ENCODE data around the gene PDE2A.

The PDE2A gene

GRCh38 chr11:72586321-72587090, 87.7 kb downstream of the PDE2A start:
- no peak for DNase-seq

DNA sequence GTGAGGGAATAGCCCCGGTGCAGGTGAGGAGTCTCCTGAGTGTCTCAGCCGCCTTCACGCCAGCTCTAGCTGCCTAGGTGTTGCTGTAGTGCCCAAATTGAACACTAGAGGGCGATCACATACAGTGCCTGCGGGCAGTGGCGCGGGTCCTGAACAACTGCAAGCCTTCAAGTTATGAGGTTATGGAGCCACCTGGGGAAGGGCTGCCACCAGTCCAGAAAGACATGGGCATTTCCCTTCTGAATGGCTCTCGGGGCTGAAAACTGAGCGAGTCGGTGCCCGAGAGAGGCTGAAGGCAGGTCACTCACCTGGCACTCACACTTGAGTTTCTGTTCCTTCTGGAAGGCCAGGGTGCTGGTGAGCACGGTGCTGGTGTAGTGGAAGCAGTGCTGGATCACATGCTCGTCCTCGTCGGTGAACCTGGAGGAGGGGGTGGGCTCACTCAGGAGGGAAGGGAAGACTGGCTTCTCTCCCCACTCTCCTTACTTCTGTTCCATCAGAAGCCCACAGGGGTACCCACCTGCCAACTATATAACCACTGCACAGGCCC, 88.4 kb downstream of the PDE2A start:
- DNase-seq, result peak; percentile 47

GRCh38 chr11:72584939-72585597, 89.2 kb downstream of the PDE2A start:
- DNase-seq, result no peak

- no peak for DNase-seq
Observed at GRCh38 chr11:72584293-72584938, 89.8 kb downstream of the PDE2A start.

GRCh38 chr11:72583616-72584292, 90.5 kb downstream of the PDE2A start:
- DNase-seq, result no peak

DNA sequence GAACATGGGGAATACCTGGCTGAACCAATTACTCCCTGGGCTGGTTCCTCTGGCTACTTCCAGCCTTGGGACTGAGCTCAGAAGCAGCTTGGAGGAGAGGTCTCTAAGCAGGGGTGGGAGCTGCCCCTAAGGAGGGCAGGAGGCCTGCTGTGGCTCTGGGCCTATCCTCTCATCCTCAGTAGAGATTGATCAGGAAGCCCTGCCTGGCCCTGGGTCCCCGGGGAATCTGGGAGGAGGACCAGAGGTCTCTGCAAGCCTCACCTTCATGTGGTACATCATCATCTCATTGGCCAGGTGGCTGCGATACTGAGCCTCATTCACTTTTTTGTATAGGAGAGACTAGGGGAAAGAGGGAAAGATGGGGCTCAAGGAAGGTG, 91.1 kb downstream of the PDE2A start:
- no peak for DNase-seq

GRCh38 chr11:72582206-72583176, 91.7 kb downstream of the PDE2A start:
- DNase-seq, result no peak

DNA sequence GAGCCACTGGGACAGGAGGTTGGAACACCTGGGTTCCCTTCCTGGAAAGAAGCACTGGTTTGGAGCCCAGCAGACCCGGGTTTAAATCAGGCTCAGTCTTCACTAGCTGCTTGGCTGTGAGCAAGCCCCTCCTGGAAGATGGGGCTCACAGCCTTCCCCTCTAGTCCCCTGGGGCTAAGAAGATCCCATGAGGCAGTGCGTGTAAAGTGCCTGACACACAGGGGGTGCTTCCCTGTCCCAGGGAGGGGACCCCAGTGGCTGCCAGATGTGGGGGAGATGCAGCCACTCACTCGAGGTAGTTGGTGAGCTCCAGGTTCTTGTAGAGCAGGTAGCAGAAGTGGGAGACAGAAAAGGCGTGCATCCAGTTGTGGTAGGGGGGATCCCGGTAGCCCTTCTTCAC, 93.2 kb downstream of the PDE2A start:
- DNase-seq, result no peak

GRCh38 chr11:72580642-72580950, 93.6 kb downstream of the PDE2A start:
- no peak for DNase-seq

GRCh38 chr11:72579816-72580641, 94.2 kb downstream of the PDE2A start:
- no peak for DNase-seq

DNA sequence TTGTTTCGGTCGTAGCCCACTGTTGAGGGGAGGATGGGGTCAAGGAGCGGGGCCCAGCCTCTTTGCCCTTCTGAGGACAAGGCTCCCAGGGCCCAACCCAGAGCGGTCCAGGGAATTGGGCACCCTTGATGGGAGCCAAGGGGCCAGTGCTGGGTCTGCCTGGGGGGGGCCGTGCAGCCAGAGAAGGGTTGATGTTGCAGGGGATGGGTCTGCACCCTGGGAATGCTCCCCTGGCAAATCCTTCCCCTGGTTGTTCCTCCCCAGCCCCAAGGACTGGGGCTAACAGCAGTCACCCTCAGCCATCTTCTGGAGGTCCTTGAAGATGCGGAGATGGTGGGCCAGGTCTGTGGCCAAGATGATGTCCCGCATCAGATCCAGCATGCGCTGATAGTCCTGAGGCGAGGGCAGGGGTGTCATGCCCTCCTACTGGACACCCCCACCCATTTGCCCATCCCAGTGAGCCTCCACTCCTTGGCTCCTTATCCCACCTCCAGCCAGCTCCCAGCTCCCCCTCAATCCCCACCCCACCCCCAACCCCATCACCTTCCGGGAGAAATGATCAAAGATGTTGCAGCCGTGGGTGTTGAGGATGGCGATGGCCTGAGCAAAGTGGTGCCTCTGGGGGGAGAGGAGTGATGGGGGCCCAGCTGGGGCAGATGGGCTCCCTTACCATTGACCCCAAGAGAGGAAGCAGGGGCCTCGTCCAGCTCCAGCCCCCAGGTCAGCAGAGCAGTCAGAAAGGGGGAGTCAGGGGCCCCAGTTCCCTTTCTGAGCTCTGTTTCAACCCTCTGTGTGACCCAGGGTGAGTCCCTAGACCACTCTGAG, 95.0 kb downstream of the PDE2A start:
- no peak for DNase-seq

DNA sequence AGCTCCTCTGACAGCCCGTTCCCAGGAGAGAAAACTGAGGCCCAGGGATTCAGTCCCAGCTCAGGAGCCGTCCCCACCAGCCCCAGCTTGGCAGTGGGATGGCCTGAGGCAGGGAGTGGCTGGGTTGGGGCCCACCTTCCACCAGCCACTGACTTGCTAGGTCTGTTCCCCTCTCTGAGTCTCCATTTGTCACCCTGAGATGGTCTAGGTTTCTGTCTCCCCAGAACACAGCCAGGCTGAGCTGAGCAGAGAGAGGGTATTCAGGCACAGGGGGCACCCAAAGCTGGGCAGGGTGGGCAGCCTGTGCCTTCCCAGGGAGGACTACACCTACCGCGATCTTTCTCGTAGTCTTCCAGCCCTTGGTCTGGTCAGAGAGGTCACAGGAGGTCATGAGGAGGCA, 95.7 kb downstream of the PDE2A start:
- DNase-seq, result no peak

- no peak for DNase-seq
Observed at GRCh38 chr11:72578051-72578450, 96.2 kb downstream of the PDE2A start.

GRCh38 chr11:72577271-72577721, 96.9 kb downstream of the PDE2A start:
- no peak for DNase-seq

DNA sequence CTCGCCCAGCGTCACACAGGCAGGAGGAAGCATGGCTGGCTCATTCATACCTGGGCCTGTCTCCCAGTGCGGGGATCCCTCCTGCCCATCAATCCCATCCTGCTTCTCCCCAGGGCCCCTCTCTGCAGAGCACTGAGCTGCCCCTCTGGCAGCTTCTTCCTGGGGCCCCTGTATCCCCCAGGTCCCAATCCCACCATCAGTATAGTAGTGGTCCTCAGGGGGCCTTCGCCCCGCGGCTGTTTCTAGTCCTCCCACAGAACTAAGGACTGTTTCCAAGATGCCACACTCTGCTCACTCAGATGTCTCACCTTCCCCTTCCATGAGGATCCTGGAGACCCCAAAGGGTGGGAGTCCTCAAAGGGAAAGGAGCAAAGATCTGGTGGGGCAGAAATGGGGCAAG, 97.6 kb downstream of the PDE2A start:
- no peak for DNase-seq

DNA sequence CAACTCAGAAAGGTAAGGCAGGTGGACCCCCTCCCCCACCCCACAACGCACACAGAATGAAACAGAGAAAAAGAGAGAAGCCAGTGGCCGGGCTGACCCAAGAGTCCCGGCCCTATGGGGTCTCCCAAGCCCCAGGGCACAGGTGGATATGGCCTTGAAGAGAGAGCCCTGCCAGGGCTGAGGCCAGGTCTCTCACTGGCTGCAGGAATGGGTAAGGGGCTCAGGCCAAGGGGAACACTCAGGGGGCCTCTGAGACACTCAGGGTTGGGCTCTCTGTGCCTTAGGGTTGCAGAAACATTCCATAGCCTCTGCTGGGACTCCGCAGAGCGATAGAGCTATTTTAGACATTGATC, 98.0 kb downstream of the PDE2A start:
- no peak for DNase-seq

- no peak for DNase-seq
Observed at GRCh38 chr11:72575533-72576242, 98.5 kb downstream of the PDE2A start.

DNA sequence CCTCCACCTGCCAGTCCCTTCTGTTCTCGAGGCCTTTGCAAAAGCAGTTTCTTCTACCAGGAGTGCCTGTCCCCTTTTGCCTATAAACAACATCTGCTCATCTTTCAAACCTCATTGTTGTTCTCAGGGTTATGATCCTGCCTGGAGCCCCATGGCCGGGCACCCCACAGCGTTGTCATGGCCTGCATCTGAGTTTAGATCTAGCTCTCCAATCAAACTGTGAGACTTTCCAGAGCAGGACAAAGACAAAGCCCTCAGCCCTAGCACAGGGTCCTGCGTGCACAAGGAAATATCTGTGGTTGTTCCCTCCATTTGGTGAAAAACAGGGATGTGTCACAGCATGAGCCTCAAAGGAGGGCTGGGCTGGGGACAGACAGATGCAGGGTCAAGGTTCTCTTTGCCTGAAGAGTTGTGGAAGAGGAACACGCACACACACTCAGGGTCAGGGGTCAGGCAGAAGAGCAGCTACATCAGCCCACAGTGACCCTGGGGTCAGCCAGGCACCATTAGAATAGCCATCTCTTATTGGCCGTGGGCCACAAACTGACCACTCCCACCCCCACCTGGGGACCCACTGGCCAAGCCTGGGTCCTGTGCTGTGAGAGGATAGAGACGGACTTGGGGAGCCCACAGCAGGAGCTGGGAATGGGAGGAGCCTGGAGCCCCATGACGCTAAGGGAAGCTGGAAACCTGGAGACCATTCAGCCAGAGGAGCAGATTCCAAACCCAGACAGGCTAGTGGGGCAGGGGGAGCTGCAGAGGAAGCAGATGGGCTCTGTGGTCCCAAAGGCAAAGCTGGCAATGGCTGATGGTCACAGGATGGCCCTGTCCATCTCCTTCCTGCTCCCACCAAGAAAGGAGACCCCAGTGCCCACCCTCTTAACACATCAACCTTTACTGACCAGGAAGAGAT, 99.4 kb downstream of the PDE2A start:
- no peak for DNase-seq

Measured in NCI-H2029 treated with DMSO at 0.1 percent for 48 hours (cell line).